ENCODE results near the gene GNB4. TPM values are rescaled to one million over a fixed set of nuclear protein-coding genes. Genes with fewer than 3 reads are reported as not detected.

The GNB4 gene
- total RNA-seq, 4 donors from 2014 or later = 10.4 to 30.3 (median 19.7) TPM

GRCh38 chr3:179449636-179450035, 1.6 kb downstream of the GNB4 start:
- Histone ChIP-seq H3K4me3 (peak overlapping the region; percentile 64 to 82 (median 80)), H3K36me3 (no peaks in the 10 kb centered on the region)
- no peak for DNase-seq

DNA sequence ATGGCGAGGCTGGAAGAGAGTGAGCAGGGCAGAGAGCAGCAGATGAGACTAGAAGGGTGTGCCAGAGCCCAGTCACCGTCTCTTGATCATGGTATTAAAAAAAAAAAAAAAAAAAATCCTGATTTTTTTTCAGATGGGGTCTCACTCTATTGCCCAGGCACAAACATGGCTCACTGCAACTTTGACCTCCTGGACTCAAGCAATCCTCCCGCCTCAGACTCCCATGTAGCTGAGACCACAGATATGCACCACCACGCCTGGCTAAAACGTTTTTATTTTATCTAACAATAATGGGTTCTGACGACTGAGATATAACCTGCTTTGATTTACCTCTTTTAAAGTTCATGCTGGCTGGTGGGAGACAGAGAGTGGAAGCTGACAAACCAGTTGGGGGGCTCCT, 4.0 kb downstream of the GNB4 start:
- DNase-seq = no peak
- Histone ChIP-seq H3K27me3 (no peaks in the 10 kb centered on the region), H3K4me3 (no peak overlapping the region), H3K36me3 (no peaks in the 10 kb centered on the region), H3K27ac (no peak overlapping the region), H3K4me1 (peaks cover 7 to 53% (median 17%) of the 10 kb centered on the region in 3 donors), H3K9me3 (no peaks in the 10 kb centered on the region)
- no peak for TF ChIP-seq CTCF (IDR thresholded peaks at IDR 0.05)
- 74 to 82% methylated on average over 6 of the region's 6 CpGs for WGBS, 2 donors
- intact Hi-C loops (cut with DNase I) = no loop called here

More at GRCh38 chr3:179449636-179450035, 1.6 kb downstream of the GNB4 start:
- Histone ChIP-seq H3K27ac (peak overlapping the region; percentile 91 to 98 (median 93)), H3K4me1 (peaks cover 10 to 65% (median 20%) of the 10 kb centered on the region in 3 donors), H3K27me3 (no peaks in the 10 kb centered on the region), H3K9me3 (no peaks in the 10 kb centered on the region)
- no peak for TF ChIP-seq CTCF (IDR thresholded peaks at IDR 0.05)
- no peak for TF ChIP-seq POLR2A (IDR thresholded peaks at IDR 0.05)
- intact Hi-C loops (cut with DNase I) = no loop called here
- WGBS, 2 donors = 34 to 55% methylated on average over 2 of the region's 2 CpGs

GRCh38 chr3:179446501-179446900, 4.8 kb downstream of the GNB4 start:
- intact Hi-C loops (cut with DNase I) = no loop called here
- H3K9me3 ChIP-seq = no peaks in the 10 kb centered on the region
- no peak for DNase-seq
- H3K4me1 ChIP-seq = peaks cover 4 to 46% (median 12%) of the 10 kb centered on the region in 3 donors
- H3K27ac ChIP-seq = no peak overlapping the region
- WGBS, 2 donors = 40 to 41% methylated on average over 7 of the region's 7 CpGs
- H3K27me3 ChIP-seq = no peaks in the 10 kb centered on the region
- no peak overlapping the region for H3K4me3 ChIP-seq
- H3K36me3 ChIP-seq = no peaks in the 10 kb centered on the region
- TF ChIP-seq POLR2A (IDR thresholded peaks at IDR 0.05) = no peak
- peak in 5 of 6 experiments; percentile 14 to 54 (median 36) for TF ChIP-seq CTCF (IDR thresholded peaks at IDR 0.05)

- no peaks in the 10 kb centered on the region for H3K36me3 ChIP-seq
- peaks cover 0 to 37% (median 4%) of the 10 kb centered on the region in 3 donors for H3K4me1 ChIP-seq
- no peaks in the 10 kb centered on the region for H3K9me3 ChIP-seq
- H3K4me3 ChIP-seq = no peak overlapping the region
- 68 to 71% methylated on average over 5 of the region's 5 CpGs for WGBS, 2 donors
- H3K27ac ChIP-seq = no peak overlapping the region
- TF ChIP-seq POLR2A (IDR thresholded peaks at IDR 0.05) = no peak
- TF ChIP-seq CTCF (IDR thresholded peaks at IDR 0.05) = no peak
- H3K27me3 ChIP-seq = no peaks in the 10 kb centered on the region
- intact Hi-C loops (cut with DNase I) = no loop called here
- DNase-seq = no peak
These were observed 12.4 kb downstream of the GNB4 start for GRCh38 chr3:179438841-179439240.

DNA sequence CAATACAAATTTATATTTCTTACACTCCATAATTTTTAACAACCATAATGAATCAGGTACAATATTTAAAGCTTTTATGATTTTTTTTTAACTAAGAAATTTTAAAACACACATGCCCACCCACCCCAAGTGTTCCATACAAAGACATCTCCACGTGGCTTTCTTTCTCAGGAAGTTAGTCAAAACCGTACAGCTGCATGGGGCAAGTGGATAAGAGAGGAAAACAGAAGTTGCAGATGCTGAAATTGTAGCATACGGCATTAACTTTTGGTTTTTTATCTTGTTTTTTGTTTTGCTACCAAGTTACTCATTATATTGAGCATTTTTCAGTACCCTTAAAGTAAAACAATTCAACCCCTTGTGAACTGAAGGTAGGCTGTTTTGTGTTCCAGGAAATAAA, 14.8 kb downstream of the GNB4 start:
- no peak for DNase-seq
- 57 to 74% methylated on average over 3 of the region's 3 CpGs for WGBS, 2 donors
- Histone ChIP-seq H3K36me3 (no peaks in the 10 kb centered on the region), H3K4me1 (peaks cover 0 to 60% (median 19%) of the 10 kb centered on the region in 3 donors), H3K4me3 (no peak overlapping the region), H3K9me3 (no peaks in the 10 kb centered on the region), H3K27me3 (no peaks in the 10 kb centered on the region), H3K27ac (no peak overlapping the region)
- TF ChIP-seq CTCF (IDR thresholded peaks at IDR 0.05) (no peak), POLR2A (IDR thresholded peaks at IDR 0.05) (no peak)
- intact Hi-C loops (cut with DNase I) = no loop called here

All from esophagus squamous epithelium (tissue), 5 donors.